GM19468 (cell line): ENCODE results near the gene UAP1.

ENCODE experiments used
- ATAC-seq: cut with Tn5 transposase; IDR thresholded peaks from one replicate; pipeline ENCODE4 v1.9.1; 2021; ENCODE audit warnings: mild to moderate bottlenecking, moderate library complexity, moderate number of reproducible peaks; ENCODE audit not compliant: unreplicated experiment; ENCODE audit errors: extremely low read depth

The UAP1 gene

GRCh38 chr1:162605225-162605927, 43.9 kb downstream of the UAP1 start:
- no peak for ATAC-seq

- no peak for ATAC-seq
Observed at GRCh38 chr1:162609306-162609705, 47.8 kb downstream of the UAP1 start.

- ATAC-seq = no peak
Observed at GRCh38 chr1:162612606-162613400, 51.3 kb downstream of the UAP1 start.

GRCh38 chr1:162616848-162617247, 55.3 kb downstream of the UAP1 start:
- no peak for ATAC-seq

DNA sequence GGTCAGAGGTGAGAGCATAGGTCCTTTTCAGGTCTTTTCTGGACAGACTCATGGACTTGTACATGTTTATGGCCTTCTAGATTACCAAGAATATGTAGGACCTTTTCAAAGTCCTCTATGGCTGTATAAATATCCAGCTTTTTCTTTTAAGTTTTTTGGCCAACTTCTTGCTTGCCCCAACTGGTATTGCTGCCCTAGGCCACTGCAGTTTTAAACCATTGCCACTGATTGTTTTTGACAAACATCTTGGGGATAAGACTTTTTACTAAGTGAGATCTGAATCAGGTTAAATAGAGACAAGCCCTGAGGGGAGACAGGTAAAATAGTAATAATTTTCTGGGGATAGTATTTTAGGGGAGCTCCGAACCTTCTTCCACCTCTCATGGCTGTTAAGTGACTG, 56.0 kb downstream of the UAP1 start:
- ATAC-seq = no peak

- ATAC-seq = no peak
Observed at GRCh38 chr1:162619076-162619475, 57.6 kb downstream of the UAP1 start.

- ATAC-seq = no peak
Observed at GRCh38 chr1:162621256-162621655, 59.7 kb downstream of the UAP1 start.

- ATAC-seq = no peak
Observed at GRCh38 chr1:162625679-162626078, 64.2 kb downstream of the UAP1 start.

- ATAC-seq = no peak
Observed at GRCh38 chr1:162626094-162626493, 64.6 kb downstream of the UAP1 start.

GRCh38 chr1:162626761-162627160, 65.2 kb downstream of the UAP1 start:
- ATAC-seq = no peak

DNA sequence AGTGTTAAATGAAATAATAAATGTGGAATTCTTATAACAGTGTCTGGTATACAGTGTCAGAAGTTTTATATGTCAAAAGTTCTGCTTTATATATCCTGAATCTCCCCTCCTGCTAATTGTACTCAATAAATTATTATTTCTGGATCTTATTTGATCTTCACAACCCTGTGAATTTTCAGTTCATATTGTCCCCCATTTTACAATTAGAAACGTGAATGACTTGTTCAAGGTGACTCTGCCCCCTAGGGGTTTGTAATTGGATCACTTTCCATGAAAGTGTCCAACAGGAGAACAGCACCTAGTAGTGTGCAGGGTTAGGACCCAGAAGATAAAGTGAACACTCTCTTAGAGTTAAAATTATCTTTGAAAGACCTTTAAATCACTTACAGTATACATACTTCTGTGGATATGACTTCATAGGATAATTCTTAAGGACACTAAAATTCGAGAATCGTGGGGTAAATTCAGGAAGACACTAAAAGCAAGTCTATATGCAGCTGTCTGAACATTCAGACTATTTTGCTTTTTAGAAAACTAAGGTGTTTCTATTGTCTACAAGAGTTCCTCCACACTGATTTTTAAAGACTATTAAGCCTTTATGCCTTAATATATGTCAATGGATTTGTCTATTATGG, 66.3 kb downstream of the UAP1 start:
- ATAC-seq = no peak

GRCh38 chr1:162629077-162629627, 67.6 kb downstream of the UAP1 start:
- no peak for ATAC-seq

- ATAC-seq = no peak
Observed at GRCh38 chr1:162629651-162630050, 68.1 kb downstream of the UAP1 start.

- ATAC-seq = no peak
Observed at GRCh38 chr1:162631546-162632191, 70.1 kb downstream of the UAP1 start.

DNA sequence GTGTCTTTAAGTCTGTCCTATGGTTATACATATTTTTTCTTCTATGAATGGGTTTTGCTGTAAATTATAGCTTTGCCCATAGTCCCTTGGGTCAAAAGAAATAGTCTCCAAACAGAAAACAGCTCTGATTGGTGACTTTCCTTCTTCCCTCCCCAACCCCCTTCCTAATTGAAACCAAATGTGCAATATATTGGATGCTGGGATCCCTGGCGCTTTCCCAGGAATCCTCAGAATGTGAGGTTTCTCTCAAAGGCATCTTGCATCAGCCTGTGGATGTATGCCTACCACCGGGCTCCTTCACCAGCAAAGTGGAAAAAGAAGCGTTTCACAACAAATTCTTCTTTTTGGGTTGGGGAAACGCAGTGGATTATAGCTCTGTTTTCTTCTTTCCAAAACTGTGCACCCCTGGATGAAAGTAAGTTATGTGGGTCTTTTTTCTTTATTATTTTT, 70.7 kb downstream of the UAP1 start, which contains the start of gene DDR2:
Gene DDR2, plus strand, starts transcription at position 248 of the 450 bp plus-strand sequence. CDS start 86,600 bp downstream, outside the sequence.
- ATAC-seq = no peak

DNA sequence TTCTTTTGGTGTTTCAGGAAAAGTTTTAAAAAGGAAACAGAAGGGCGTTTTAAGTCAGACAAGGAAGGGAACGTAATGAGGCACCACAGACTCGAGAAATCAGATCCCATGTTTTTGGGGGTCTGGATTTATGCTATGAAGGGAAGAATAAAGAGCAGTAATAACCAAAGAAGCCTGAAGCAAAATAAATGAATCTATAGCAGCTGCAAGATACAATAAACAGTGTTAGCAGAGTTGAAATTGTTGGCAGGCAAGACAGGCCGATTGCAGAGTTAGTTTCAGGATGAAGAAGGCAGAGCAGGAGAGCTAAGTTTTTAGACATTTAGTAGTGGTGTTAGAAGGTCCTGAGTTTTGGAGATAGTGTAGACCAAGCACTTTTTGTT, 71.2 kb downstream of the UAP1 start:
- ATAC-seq = no peak

DNA sequence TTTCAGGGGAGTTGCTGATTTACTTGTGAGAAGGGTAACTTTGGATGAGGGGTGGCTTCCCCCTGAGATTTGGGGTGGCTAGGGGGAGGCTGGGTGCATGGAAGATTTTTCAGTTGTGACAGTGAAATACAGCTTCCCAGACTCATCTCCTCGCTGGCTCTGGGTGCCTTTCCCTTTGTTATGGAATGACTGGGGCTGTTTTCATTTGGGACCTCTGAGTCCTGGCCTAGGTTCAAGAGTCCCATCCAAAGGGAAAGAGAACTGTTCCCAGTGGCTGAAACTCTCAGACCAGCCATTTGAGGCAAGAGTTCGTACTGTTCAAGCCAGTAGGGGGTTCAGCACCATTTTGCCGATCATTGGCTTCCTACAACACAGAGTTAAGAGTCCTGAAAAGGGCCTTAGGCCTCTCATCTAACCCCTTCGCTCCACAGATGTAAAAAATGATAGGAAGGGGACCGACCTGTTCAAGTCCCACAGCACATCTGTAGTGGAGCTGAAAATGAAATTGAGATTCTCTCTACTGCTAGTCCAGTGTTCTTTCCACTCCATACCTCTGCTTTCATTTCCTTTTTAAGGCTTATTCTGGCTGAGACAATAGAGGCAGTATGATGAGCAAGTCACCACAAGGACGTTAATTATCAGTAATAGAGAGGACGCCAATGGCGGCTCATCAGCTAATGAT, 71.7 kb downstream of the UAP1 start:
- ATAC-seq = no peak

DNA sequence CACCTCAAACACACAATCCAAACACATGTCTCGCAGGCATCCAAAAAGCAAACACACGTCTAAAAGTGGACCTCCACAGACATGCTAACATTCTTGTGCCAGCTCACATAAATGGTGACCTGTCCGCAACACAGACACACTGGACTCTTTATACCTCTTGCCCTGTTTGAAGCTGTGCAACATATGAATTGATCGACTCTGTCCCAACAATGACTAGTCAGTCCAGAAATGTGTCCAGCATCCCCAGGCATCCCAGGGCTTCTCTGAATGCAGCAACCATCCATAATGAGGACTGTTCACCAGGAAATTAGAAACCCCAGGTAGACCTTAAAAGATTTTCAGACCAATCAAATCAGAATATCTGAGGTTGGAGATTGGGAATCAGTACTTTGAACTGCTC, 73.9 kb downstream of the UAP1 start:
- no peak for ATAC-seq

DNA sequence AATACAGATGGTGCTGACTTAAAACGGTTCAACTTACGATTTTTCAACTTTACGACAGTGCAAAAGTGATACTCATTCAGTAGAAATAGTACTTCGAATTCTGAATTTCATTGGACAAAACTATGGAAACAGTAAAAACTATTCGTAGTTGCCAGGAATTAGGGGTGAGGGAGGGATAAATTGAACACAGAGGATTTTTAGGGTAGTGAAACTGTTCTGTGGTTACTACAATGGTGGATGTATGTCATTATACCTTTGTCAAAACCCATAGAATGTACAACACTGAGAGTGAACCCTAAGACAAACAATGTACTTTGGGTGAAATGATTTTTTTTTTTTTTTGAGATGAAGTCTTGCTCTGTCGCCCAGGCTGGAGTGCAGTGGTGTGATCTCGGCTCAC, 78.2 kb downstream of the UAP1 start:
- no peak for ATAC-seq

- no peak for ATAC-seq
Observed at GRCh38 chr1:162641114-162641513, 79.6 kb downstream of the UAP1 start.
